ENCODE measurements around the gene DCPS. TPM values are rescaled to one million over a fixed set of nuclear protein-coding genes. Genes with fewer than 3 reads are reported as not detected.
"Not testable (repeated sequence)": the region's sequence is repeated elsewhere in the genome, so short reads cannot be mapped to it uniquely, and the experiment has no call there.

DCPS gene
- total RNA-seq, 1 experiment from 2014 or later = 21.4 TPM

DNA sequence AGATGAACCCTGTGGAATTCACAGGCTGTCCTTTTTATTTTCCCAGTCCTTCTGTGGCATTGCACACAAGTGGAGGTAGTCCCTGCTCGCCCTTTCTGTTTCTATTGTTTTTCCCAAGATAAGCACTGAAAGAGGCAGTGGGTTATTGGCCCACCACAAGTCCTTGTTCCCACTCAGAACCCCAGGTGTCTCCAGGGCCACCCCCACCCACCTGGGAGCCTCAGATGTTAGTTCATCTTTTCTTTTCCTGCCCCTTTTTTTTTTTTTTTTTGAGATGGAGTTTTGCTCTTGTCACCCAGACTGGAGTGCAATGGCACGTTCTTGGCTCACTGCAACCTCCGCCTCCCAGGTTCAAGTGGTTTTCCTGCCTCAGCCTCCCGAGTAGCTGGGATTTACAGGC, 4.9 kb downstream of the DCPS start:
- H3K36me3 ChIP-seq (replicated peaks; ENCODE audit: control insufficient read depth, insufficient read depth, low read length); DNase-seq; H3K27me3 ChIP-seq (ENCODE audit: control insufficient read depth, insufficient read depth, low read length); H3K4me3 ChIP-seq (ENCODE audit: insufficient read depth, low read depth, low read length): not testable (repeated sequence)

DNA sequence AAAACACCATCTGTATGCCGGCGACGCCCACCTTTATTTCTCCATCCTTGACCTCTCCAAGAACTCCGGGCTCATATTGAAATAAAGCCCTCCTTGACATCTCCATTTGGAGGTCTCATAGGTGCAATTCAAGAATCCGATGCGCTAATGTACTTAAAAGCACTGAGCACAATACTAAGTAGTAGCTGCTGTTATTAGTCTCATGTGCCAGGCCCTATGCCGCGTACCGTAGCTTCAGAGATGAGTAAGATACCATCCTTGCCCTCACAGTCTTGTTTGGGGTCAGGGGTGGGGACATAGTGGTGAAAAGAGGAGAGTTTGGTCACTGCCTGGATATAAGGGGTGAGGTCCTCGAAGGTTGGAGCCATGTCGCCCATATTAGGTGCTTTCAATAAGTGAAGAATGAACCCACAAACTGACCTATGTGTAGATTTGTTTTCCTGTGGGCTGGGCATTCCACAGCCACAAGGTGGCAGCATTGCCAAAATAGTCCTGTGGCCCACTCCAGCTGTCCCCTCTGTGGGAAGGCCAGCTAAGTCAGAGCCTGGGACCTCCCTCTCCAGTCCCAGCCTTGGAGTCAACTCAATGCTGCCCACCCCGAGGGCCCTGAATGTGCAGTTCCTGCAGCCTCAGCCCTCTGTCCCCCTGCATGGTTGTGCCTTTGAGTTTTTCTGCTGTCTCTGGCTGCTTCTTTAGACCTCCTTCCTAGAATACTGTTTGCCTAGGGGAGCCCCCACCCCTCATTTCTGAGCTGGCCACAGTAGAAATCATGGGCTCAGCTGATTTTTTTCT, 6.5 kb downstream of the DCPS start:
- peak; percentile 82 for DNase-seq
- no peaks in the 10 kb centered on the region; the same call in 1 of the 2 replicates for H3K36me3 ChIP-seq (replicated peaks; ENCODE audit: control insufficient read depth, insufficient read depth, low read length)
- no peak overlapping the region for H3K4me3 ChIP-seq (ENCODE audit: insufficient read depth, low read depth, low read length)
- H3K27me3 ChIP-seq (ENCODE audit: control insufficient read depth, insufficient read depth, low read length) = no peaks in the 10 kb centered on the region

DNA sequence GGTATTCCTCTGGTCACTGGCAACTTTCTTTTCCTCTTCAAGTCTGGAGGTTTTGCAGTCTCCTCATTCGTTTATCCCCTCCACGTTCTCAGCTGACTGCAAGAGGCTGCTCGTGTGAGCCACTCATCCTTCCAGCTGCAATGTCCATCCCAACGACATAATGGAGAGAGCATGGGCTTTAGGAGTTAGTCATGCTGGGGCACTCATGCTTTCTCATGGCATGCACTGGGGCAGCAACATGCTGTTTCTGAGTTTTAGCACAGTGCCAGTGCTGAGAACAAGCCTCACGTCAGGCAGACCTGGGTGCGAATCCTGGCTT, 7.1 kb downstream of the DCPS start:
- no peak overlapping the region for H3K4me3 ChIP-seq (ENCODE audit: insufficient read depth, low read depth, low read length)
- no peak for DNase-seq
- no peaks in the 10 kb centered on the region; the same call in 1 of the 2 replicates for H3K36me3 ChIP-seq (replicated peaks; ENCODE audit: control insufficient read depth, insufficient read depth, low read length)
- no peaks in the 10 kb centered on the region for H3K27me3 ChIP-seq (ENCODE audit: control insufficient read depth, insufficient read depth, low read length)

DNA sequence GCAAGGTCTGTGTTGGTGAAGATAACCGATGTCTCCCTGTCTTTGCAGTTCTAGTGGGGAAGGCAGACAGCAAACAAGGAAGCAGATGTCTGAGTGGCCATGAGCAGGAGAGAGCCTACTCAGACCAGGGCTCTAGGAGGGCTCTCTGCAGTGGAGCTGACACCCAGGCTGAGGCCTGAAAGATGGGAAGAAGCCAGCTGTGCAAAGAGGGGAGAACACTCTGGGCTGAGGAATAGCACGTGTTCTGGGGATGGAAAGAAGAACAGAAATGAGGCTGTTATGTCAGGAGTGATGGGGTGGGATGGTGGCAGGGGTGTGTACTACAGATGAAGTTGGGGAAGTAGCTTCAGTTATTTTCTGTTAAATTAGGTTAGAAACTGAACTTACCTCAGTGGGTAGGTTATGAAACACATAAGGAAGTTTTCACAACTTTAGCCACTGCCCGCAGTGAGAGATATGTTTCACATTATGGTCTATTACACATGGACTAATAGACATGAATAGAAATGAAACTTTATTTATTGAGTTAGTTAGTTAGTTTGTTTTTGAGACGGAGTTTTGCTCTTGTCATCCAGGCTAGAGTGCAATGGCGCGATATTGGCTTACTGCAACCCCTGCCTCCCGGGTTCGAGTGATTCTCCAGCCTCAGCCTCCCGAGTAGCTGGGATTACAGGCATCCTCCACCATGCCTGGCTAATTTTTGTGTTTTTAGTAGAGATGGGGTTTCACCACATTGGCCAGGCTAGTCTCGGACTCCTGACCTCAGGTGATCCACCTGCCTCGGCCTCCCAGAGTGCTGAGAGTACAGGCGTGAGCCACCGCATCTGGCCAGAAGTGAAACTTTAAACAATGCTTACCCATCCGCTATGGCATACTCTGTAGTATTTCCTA, 7.8 kb downstream of the DCPS start:
- H3K4me3 ChIP-seq (ENCODE audit: insufficient read depth, low read depth, low read length) = no peak overlapping the region

DNA sequence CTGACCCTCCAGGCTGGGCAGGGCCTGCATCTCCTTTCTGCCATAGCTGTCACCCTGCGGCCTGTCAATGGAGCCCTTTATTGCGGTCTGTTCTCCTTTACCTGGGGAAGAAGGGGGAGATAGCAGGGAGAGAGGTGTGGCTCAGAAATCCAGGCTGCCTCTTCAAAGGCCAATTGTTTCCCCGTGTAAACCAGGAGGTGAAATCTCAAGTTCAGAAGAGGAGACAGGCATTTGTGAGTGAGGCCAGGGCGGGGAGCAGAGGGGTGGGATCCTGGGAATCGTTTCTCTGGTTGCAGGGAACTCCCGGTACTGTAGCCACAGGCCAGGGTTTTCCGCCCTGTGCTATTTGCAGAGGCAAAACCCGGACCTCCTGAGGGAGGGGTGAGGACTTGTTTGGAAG, 9.1 kb downstream of the DCPS start:
- Histone ChIP-seq H3K27me3 (ENCODE audit: control insufficient read depth, insufficient read depth, low read length) (no peaks in the 10 kb centered on the region), H3K36me3 (replicated peaks; ENCODE audit: control insufficient read depth, insufficient read depth, low read length) (no peaks in the 10 kb centered on the region; the same call in 1 of the 2 replicates), H3K4me3 (ENCODE audit: insufficient read depth, low read depth, low read length) (no peak overlapping the region)
- no peak for DNase-seq

More for the DNA sequence above, 7.8 kb downstream of the DCPS start:
- no peaks in the 10 kb centered on the region; the same call in 1 of the 2 replicates for H3K36me3 ChIP-seq (replicated peaks; ENCODE audit: control insufficient read depth, insufficient read depth, low read length)
- H3K27me3 ChIP-seq (ENCODE audit: control insufficient read depth, insufficient read depth, low read length) = no peaks in the 10 kb centered on the region
- no peak for DNase-seq

DNA sequence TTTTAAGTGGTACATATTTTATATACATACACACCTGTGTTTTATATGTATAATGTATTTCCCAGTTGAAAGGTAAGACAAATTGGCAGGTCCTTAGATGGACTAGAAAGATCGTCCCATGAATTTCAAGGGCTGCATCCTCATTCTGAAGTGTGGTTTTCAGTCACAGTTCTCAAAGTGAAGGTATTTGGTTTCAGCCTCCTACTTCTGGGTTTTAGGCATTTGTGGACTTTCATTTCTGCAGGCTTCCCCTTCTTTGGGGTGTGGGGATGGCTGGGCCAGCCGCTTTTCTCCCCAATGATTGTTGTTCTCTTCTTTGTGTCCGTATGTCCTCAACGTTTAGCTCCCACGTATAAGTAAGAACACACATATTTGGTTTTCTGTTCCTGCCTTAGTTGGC, 10.0 kb downstream of the DCPS start:
- H3K36me3 ChIP-seq (replicated peaks; ENCODE audit: control insufficient read depth, insufficient read depth, low read length) = no peaks in the 10 kb centered on the region; the same call in 1 of the 2 replicates
- H3K4me3 ChIP-seq (ENCODE audit: insufficient read depth, low read depth, low read length) = no peak overlapping the region
- no peaks in the 10 kb centered on the region for H3K27me3 ChIP-seq (ENCODE audit: control insufficient read depth, insufficient read depth, low read length)
- no peak for DNase-seq

DNA sequence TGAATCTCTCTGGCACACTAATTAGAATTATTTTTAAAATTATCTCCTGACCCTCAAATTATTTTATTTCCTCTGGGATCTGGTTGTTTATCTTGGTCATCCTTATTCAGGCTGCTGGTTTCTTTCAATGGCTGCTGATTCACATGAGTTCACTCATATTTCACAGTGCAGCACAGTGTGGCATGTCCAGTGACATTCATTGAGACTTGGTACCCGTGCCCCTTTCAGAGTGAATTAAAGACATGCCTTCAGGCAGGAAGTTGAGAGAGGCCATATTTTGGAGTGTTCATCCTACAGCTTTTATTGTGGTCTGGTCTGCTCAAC, 13.5 kb downstream of the DCPS start:
- Histone ChIP-seq H3K27me3 (ENCODE audit: control insufficient read depth, insufficient read depth, low read length) (no peaks in the 10 kb centered on the region), H3K36me3 (replicated peaks; ENCODE audit: control insufficient read depth, insufficient read depth, low read length) (no peaks in the 10 kb centered on the region; the same call in 1 of the 2 replicates), H3K4me3 (ENCODE audit: insufficient read depth, low read depth, low read length) (no peak overlapping the region)
- DNase-seq = no peak

DNA sequence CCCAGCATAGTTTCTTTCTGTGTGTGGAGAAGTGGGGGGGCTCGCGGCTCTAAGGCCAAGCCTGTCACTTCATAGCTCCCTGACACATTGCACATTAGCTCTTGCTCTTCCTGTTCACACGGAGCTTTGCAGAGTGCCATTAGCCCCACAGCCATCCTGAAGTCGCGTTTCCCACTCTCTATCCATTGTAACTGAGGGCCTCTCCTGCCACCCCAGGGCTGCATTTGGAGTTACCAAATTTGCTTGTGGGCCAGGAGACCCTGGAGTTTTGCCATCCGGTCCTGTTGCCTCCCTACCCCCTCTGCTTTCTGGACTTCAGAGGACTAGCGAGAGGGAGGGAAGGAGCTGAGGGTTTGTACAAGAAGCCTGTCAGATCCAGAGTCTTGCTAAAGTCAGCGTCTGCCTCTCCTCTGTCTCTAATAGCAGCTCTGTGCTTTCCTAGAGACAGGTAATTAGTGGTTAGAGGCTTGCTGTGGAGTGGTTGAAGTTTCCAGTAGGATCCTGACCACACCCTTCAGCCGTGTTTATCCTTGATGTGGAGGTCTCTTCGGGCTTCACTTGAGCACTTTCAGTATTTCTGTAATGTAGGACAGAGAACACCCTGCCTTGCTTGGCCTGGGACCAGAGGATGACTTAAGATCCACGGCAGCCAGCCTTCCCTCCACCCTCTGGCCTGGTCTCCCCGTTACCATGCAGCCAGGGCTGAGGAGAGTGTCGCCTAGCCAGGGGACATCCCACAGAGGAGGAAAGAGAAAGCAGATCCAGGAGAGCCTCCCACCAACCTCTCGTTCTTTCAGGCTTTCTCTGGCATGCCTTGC, 14.1 kb downstream of the DCPS start:
- no peaks in the 10 kb centered on the region; the same call in 1 of the 2 replicates for H3K36me3 ChIP-seq (replicated peaks; ENCODE audit: control insufficient read depth, insufficient read depth, low read length)
- H3K4me3 ChIP-seq (ENCODE audit: insufficient read depth, low read depth, low read length) = no peak overlapping the region
- no peak for DNase-seq
- H3K27me3 ChIP-seq (ENCODE audit: control insufficient read depth, insufficient read depth, low read length) = no peaks in the 10 kb centered on the region

DNA sequence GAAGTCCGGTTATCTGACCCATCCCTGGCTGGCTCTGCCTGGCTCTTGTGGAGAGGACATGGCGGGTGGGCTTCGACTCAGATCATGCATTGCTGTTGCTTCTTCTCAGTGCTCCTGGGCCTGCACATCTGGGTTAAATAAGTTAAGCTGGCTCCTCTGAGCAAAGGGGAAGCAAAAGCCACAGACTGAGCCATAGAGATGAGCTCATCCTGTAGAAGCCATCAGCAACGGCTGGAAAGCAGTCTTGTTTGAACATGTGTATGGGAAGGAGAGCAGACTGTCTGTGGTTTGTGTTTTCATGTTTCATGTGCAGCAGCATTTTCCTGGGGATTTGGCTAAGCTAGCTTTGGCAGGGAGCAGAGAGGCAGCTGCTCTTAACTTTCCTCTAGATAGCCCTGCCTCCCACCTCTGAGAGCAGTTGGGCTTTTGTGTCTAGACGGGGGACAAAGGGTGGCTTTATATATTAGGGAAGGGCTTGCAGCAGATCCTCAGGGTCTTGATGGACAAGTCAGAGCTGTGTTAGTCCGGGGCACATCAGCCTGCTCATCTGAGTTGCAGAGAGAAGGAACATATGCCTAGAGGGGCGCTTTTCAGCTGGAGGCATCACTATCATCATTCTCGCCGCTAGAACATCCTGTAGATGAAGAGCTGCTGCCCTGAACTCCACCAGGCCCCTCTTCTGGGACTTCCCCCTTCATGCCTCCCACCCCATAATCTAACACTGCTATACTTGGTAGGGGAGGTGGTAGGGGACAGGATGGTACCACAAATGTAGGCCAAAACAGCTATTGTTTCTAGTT, 14.9 kb downstream of the DCPS start:
- no peak for DNase-seq
- Histone ChIP-seq H3K4me3 (ENCODE audit: insufficient read depth, low read depth, low read length) (no peak overlapping the region), H3K27me3 (ENCODE audit: control insufficient read depth, insufficient read depth, low read length) (no peaks in the 10 kb centered on the region), H3K36me3 (replicated peaks; ENCODE audit: control insufficient read depth, insufficient read depth, low read length) (no peaks in the 10 kb centered on the region; the same call in 1 of the 2 replicates)

DNA sequence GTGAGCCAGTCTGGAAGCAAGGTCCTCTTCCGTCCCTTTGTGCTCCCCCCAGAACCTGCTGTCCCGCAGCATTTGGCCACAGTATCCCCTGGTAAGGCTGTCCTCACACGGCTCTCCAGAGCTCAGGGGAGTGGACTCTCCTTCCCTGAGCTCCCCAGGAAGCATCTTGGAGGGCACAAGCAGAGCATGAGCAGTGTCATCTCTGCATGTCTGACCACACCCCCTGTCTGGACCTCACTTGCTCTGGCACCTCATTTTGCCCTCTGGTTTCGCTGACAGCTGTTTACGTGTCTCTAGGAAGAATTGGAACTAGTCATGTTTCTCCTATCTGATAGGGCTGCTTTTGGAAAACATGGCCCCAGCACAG, 15.5 kb downstream of the DCPS start:
- H3K4me3 ChIP-seq (ENCODE audit: insufficient read depth, low read depth, low read length) = no peak overlapping the region
- H3K27me3 ChIP-seq (ENCODE audit: control insufficient read depth, insufficient read depth, low read length) = no peaks in the 10 kb centered on the region
- H3K36me3 ChIP-seq (replicated peaks; ENCODE audit: control insufficient read depth, insufficient read depth, low read length) = no peaks in the 10 kb centered on the region
- peak; percentile 3 for DNase-seq

DNA sequence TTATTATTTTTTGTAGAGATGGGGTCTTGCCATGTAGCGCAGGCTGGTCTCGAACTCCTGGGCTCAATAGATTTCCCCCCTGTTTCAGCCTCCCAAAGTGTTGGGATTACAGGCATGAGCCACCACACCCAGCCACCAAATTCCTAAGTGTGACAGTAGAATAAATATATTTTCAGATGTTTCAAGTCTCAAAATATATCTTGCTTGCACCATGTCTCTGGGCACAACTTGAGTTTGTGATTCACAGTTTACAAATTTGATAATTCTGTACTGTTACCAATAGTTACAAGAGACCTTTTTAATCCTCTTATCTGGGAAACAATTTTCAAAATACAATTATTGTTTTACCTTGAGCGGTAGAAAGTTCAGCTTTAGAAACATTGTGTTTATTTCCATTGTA, 19.1 kb downstream of the DCPS start:
- no peak for DNase-seq
- Histone ChIP-seq H3K36me3 (replicated peaks; ENCODE audit: control insufficient read depth, insufficient read depth, low read length) (no peaks in the 10 kb centered on the region), H3K27me3 (ENCODE audit: control insufficient read depth, insufficient read depth, low read length) (no peaks in the 10 kb centered on the region), H3K4me3 (ENCODE audit: insufficient read depth, low read depth, low read length) (no peak overlapping the region)

DNA sequence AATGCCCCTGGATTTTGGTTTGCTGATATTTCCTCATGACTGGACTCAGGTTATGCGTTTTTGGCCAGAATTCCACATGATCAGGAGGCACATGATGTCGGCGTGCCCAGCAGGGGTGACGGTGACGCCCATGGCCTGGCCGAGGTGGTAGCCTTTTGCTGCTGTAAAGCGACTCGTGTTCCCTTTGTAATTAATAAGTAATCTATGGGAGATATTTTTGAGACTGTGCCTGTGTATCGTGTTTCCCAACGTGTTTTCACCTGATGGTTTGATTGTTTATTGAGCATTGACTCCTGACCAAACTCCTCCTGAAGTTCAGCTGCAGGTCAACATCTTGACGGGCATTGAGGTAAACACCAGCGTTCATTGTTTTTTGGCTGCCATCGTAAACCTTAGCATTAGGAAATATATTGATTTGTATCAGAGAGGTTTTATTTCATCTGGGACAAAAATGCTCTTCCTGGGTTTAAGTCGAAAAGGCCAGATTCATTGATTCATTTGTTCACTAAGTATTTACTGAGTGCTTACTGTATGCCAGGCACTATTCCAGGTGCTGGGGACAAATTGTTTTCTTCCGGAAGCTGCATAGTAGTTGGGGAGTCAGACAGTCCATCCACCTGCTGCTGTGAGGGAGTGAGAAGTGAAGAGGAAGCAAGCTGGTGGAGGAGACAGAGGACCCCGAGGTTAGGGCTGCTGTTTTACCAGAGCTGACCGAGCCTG, 23.6 kb downstream of the DCPS start:
- H3K27me3 ChIP-seq (ENCODE audit: control insufficient read depth, insufficient read depth, low read length) = no peaks in the 10 kb centered on the region
- no peaks in the 10 kb centered on the region; the same call in 1 of the 2 replicates for H3K36me3 ChIP-seq (replicated peaks; ENCODE audit: control insufficient read depth, insufficient read depth, low read length)
- no peak for DNase-seq
- H3K4me3 ChIP-seq (ENCODE audit: insufficient read depth, low read depth, low read length) = no peak overlapping the region

DNA sequence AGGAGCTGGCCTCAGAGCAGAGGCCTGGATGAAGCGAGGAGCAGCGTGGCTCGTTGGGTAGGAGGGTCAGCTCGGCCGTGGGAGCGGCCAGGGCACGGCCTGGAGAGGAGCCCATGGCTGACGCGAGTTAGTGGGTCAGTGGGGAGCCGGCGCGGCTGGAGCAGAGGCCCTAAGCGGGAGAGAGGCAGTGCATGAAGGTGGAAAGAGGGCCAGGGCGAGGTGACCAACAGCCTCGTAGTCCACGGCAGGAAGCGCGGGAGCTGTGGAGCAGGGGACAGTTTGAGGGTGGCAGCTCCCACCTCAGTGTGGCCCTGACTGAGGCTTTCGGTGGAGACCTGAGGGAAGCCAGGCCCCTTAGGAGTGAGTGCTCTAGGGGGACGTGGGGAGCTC, 24.1 kb downstream of the DCPS start:
- Histone ChIP-seq H3K36me3 (replicated peaks; ENCODE audit: control insufficient read depth, insufficient read depth, low read length) (no peaks in the 10 kb centered on the region; the same call in 1 of the 2 replicates), H3K4me3 (ENCODE audit: insufficient read depth, low read depth, low read length) (no peak overlapping the region), H3K27me3 (ENCODE audit: control insufficient read depth, insufficient read depth, low read length) (no peaks in the 10 kb centered on the region)
- peak; percentile 59 for DNase-seq

Data from H7 (cell line).